PC-3 (cell line): ENCODE measurements around the gene CIAPIN1. TPM values are rescaled to one million over a fixed set of nuclear protein-coding genes. Genes with fewer than 3 reads are reported as not detected.

ENCODE experiments used
- ATAC-seq: fragments of 200-7000 bp; cut with Tn5 transposase; 2 replicates; pipeline ENCODE4 v1.9.1; 2020; ENCODE audit warnings: mild to moderate bottlenecking, moderate library complexity
- BruUV-seq: library from RNA; stranded (reverse); fragments of 400-500 nt; replicated peaks from 2 replicates; lab custom pipeline; 2021; lab: Mats Ljungman, UMichigan
- CTCF ChIA-PET: fragments of 300-600 bp; sonication (Branson Sonifier 250); formaldehyde crosslinking; loops from one replicate; lab custom pipeline; 2022; ENCODE audit warnings: antibody characterized with exemption; lab: Charles Lee
- POLR2A ChIA-PET: fragments of 300-600 bp; sonication (Branson Sonifier 250); formaldehyde crosslinking; loops from one replicate; lab custom pipeline; 2022; ENCODE audit warnings: antibody characterized with exemption; ENCODE audit not compliant: unreplicated experiment; lab: Charles Lee
- DNase-seq: peaks from one replicate; pipeline ENCODE4 v3.0.0-alpha.2; 2015
- H2AFZ ChIP-seq: fragments of 300-600 bp; sonication (generic); 2 replicates; pipeline ENCODE4 v1.6.0; 2016; ENCODE audit warnings: antibody characterized with exemption, low read length
- H3F3A ChIP-seq: fragments of 300-600 bp; sonication (generic); one replicate; pipeline ENCODE4 v1.6.0; 2017; ENCODE audit warnings: antibody characterized with exemption, low read length, control low read depth, mild to moderate bottlenecking; ENCODE audit not compliant: unreplicated experiment
- H3K27ac ChIP-seq: fragments of 300-600 bp; sonication (generic); 2 replicates; pipeline ENCODE4 v1.5.1; 2016; ENCODE audit warnings: mild to moderate bottlenecking, low read length
- H3K27me3 ChIP-seq: fragments of 300-600 bp; sonication (generic); 2 replicates; pipeline ENCODE4 v1.6.1; 2016; ENCODE audit warnings: low read length, mixed read lengths
- H3K36me3 ChIP-seq: fragments of 300-600 bp; sonication (generic); 2 replicates; pipeline ENCODE4 v1.6.1; 2016; ENCODE audit warnings: low read depth, mixed run types, low read length, mixed read lengths
- H3K4me1 ChIP-seq: fragments of 300-600 bp; sonication (generic); 2 replicates; pipeline ENCODE4 v1.5.1; 2016; ENCODE audit warnings: low read length; ENCODE audit not compliant: insufficient read depth
- H3K4me2 ChIP-seq: fragments of 300-600 bp; sonication (generic); 2 replicates; pipeline ENCODE4 v1.6.0; 2016; ENCODE audit warnings: low read length
- H3K4me3 ChIP-seq: fragments of 300-600 bp; sonication (generic); 2 replicates; pipeline ENCODE4 v1.5.1; 2016; ENCODE audit warnings: mild to moderate bottlenecking, low read length, mixed read lengths
- H3K79me2 ChIP-seq: fragments of 300-600 bp; sonication (generic); 2 replicates; pipeline ENCODE4 v1.6.1; 2017; ENCODE audit warnings: low read length, mixed read lengths
- H3K9ac ChIP-seq: fragments of 300-600 bp; sonication (generic); 2 replicates; pipeline ENCODE4 v1.6.0; 2016; ENCODE audit warnings: mild to moderate bottlenecking, low read length
- H3K9me2 ChIP-seq: fragments of 300-600 bp; sonication (generic); replicated peaks from 2 replicates; pipeline ENCODE4 v1.6.1; 2016; ENCODE audit warnings: mixed run types, low read length, mixed read lengths
- H3K9me3 ChIP-seq: fragments of 300-600 bp; sonication (generic); 2 replicates; pipeline ENCODE4 v1.6.1; 2016; ENCODE audit warnings: low read length, mixed read lengths
- H4K20me1 ChIP-seq: fragments of 300-600 bp; sonication (generic); 2 replicates; pipeline ENCODE4 v1.6.1; 2016; ENCODE audit warnings: low read length, mixed read lengths
- CTCF ChIP-seq: fragments of 300-600 bp; sonication (generic); conservative IDR thresholded peaks from 2 replicates; pipeline ENCODE4 v1.5.1; 2017; ENCODE audit warnings: antibody characterized with exemption, low read depth, mild to moderate bottlenecking, low read length
- EZH2 ChIP-seq: fragments of 300-600 bp; sonication (generic); IDR thresholded peaks from one replicate; pipeline ENCODE4 v1.6.1; 2017; ENCODE audit warnings: antibody characterized with exemption, mild to moderate bottlenecking, low read length; ENCODE audit not compliant: unreplicated experiment
- EZH2phosphoT487 ChIP-seq: fragments of 300-600 bp; sonication (generic); IDR thresholded peaks from 2 replicates; pipeline ENCODE4 v1.6.1; 2018; ENCODE audit warnings: mild to moderate bottlenecking, antibody characterized with exemption, low read length, borderline replicate concordance
- intact Hi-C: fragments of 100-400 bp; cut with micrococcal nuclease; formaldehyde crosslinking; loops from 2 replicates; pipeline ENCODE4 v1.9.0; 2023
- total RNA-seq: library from RNA; depleted of rRNA; stranded (reverse); fragments of >200 nt; gene quantifications from 2 replicates; pipeline ENCODE4 v1.2.3, GENCODE V29; 2014

Gene CIAPIN1
- total RNA-seq, 1 experiment from 2014 or later, result 48.6 TPM

- DNase-seq (no peak), ATAC-seq (no peak)
- H3K9ac ChIP-seq, result no peak overlapping the region
- H2AFZ ChIP-seq, result no peak overlapping the region
- H3K9me3 ChIP-seq, result no peaks in the 10 kb centered on the region
- H3K4me2 ChIP-seq, result no peak overlapping the region
- no peaks in the 10 kb centered on the region for H4K20me1 ChIP-seq
- ChIA-PET POLR2A (no interaction called here), CTCF (no interaction called here)
- no peaks in the 10 kb centered on the region for H3K9me2 ChIP-seq
- H3K27me3 ChIP-seq, result no peaks in the 10 kb centered on the region
- H3K4me3 ChIP-seq, result no peak overlapping the region
- H3F3A ChIP-seq, result no peaks in the 10 kb centered on the region
- H3K27ac ChIP-seq, result no peak overlapping the region
- TF ChIP-seq CTCF (no peak), EZH2 (no peak)
- no TSS peak for BruUV-seq
- no peaks in the 10 kb centered on the region for H3K4me1 ChIP-seq
- H3K36me3 ChIP-seq, result no peaks in the 10 kb centered on the region
- no peaks in the 10 kb centered on the region for H3K79me2 ChIP-seq
- intact Hi-C loops, result no loop called here
These were observed 31.4 kb upstream of the CIAPIN1 start for GRCh38 chr16:57478396-57479204.

GRCh38 chr16:57477531-57478202 lies 30.5 kb upstream of the CIAPIN1 start:
- H3K27me3 ChIP-seq, result no peaks in the 10 kb centered on the region
- intact Hi-C loops, result no loop called here
- no peaks in the 10 kb centered on the region for H3F3A ChIP-seq
- H3K9ac ChIP-seq, result no peak overlapping the region
- no peak overlapping the region for H3K27ac ChIP-seq
- no peak overlapping the region for H2AFZ ChIP-seq
- TF ChIP-seq EZH2phosphoT487, result no peak
- no peak for TF ChIP-seq CTCF
- TF ChIP-seq EZH2, result no peak
- H3K9me3 ChIP-seq, result no peaks in the 10 kb centered on the region
- H3K36me3 ChIP-seq, result no peaks in the 10 kb centered on the region
- ChIA-PET CTCF (no interaction called here), POLR2A (no interaction called here)
- H3K9me2 ChIP-seq, result no peaks in the 10 kb centered on the region
- H4K20me1 ChIP-seq, result no peaks in the 10 kb centered on the region
- DNase-seq (no peak), ATAC-seq (no peak)
- H3K4me3 ChIP-seq, result no peak overlapping the region
- H3K4me1 ChIP-seq, result no peaks in the 10 kb centered on the region
- no TSS peak for BruUV-seq
- H3K79me2 ChIP-seq, result no peaks in the 10 kb centered on the region
- H3K4me2 ChIP-seq, result no peak overlapping the region
